ENCODE measurements around the gene PNPLA3.

Gene PNPLA3

GRCh38 chr22:43988960-43989359, 65.4 kb downstream of the PNPLA3 start:
- H3K27ac ChIP-seq, result no peak overlapping the region
- no peak for TF ChIP-seq ZFX (IDR thresholded peaks at IDR 0.05)
- TF ChIP-seq, protein P1, sequence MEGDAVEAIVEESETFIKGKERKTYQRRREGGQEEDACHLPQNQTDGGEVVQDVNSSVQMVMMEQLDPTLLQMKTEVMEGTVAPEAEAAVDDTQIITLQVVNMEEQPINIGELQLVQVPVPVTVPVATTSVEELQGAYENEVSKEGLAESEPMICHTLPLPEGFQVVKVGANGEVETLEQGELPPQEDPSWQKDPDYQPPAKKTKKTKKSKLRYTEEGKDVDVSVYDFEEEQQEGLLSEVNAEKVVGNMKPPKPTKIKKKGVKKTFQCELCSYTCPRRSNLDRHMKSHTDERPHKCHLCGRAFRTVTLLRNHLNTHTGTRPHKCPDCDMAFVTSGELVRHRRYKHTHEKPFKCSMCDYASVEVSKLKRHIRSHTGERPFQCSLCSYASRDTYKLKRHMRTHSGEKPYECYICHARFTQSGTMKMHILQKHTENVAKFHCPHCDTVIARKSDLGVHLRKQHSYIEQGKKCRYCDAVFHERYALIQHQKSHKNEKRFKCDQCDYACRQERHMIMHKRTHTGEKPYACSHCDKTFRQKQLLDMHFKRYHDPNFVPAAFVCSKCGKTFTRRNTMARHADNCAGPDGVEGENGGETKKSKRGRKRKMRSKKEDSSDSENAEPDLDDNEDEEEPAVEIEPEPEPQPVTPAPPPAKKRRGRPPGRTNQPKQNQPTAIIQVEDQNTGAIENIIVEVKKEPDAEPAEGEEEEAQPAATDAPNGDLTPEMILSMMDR (conservative IDR thresholded peaks at IDR 0.05), result no peak

GRCh38 chr22:43990044-43990443, 66.4 kb downstream of the PNPLA3 start:
- no peak for TF ChIP-seq ZFX (IDR thresholded peaks at IDR 0.05)
- TF ChIP-seq, protein P1 (conservative IDR thresholded peaks at IDR 0.05), result no peak
- no peak overlapping the region for H3K27ac ChIP-seq

DNA sequence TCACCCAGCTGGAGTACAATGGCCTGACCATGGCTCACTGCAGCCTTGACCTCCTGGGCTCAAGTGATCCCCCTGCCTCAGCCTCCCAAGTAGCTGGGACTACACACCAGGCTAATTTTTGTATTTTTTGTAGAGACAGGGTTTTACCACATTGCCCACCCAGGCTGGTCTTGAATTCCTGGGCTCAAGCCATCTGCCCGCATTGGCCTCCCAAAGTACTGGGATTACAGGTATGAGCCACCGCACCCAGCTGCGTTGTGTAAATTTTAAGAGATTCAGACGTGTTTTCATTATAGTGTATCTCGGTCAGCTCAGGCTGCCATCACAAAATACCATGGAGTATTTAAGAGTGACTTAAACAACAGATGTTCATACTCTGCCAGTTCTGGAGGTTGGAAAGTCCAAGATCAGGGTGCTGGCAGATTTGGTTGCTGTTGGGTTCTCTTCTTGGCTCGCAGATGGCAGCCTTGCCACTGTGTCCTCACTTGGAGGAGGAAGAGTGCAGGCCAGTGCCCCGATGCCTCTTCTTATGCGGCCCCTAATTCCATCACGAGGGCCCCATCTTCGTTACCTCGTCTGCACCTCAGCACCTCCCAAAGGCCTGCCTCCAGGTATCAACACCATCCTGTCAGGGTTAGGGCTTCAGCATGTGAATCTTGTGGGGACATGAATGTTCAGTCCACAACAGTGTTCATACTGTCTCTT, 67.9 kb downstream of the PNPLA3 start:
- no peak for TF ChIP-seq ZFX (IDR thresholded peaks at IDR 0.05)
- TF ChIP-seq, protein P1 (conservative IDR thresholded peaks at IDR 0.05), result no peak
- H3K27ac ChIP-seq, result no peak overlapping the region

DNA sequence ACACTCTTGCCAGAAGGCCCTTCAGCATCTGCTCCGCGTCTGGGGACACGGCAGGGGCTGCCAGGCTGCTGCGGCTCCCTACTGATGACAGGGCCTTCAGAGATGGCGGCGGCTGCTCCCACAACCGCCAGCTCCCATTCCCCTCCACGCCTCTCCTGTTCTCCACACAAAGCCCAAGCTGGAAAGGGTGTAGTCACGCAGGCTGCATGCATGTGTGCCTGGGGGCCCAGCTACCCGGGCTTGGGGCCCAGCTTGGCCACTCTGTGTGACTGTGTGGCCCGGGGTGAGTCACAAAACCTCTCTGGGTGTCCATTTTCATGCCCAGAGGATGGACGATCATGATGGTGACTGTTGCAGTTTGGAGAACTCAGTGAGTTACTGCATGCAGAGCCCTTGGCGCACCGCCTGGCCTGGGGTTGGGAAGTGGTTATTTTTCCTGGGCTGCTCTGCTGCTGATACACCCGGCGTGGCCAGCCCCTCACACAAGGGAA, 68.8 kb downstream of the PNPLA3 start:
- H3K27ac ChIP-seq, result peak overlapping the region; percentile 32; the same call in 1 of the 2 replicates
- TF ChIP-seq, protein P1 (conservative IDR thresholded peaks at IDR 0.05), result no peak
- TF ChIP-seq ZFX (IDR thresholded peaks at IDR 0.05), result no peak

GRCh38 chr22:43993072-43993760, 69.6 kb downstream of the PNPLA3 start:
- H3K27ac ChIP-seq, result peak overlapping the region; percentile 32; the same call in 1 of the 2 replicates
- TF ChIP-seq, protein P1 (conservative IDR thresholded peaks at IDR 0.05), result peak; percentile 97
- no peak for TF ChIP-seq ZFX (IDR thresholded peaks at IDR 0.05)

GRCh38 chr22:43994006-43994405, 70.4 kb downstream of the PNPLA3 start:
- H3K27ac ChIP-seq, result peak overlapping the region; percentile 32; the same call in 1 of the 2 replicates
- TF ChIP-seq, protein P1 (conservative IDR thresholded peaks at IDR 0.05), result no peak
- TF ChIP-seq ZFX (IDR thresholded peaks at IDR 0.05), result no peak

DNA sequence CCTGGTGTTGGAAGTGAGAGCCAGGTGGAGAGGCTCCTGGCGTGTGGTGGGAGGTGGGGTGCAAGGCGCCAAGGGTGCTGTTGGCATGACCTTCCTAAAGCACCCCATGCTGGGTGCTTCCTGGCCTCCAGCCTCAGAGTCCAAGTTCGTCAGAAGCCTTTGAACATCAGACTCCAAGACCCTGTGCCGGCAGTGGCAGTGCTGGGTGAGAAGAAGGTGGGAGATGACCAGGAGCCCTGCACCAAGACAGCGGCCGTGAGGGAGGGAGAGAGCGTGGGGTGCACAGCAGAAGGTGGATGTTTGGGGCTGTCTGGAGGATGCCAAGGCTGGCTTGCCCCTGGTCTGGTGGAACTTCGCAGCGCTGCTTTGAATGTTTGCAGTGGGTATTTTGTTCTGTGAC, 70.8 kb downstream of the PNPLA3 start:
- no peak for TF ChIP-seq ZFX (IDR thresholded peaks at IDR 0.05)
- TF ChIP-seq, protein P1 (conservative IDR thresholded peaks at IDR 0.05), result no peak
- peak overlapping the region; percentile 32; the same call in 1 of the 2 replicates for H3K27ac ChIP-seq
